HG02884 (cell line): ENCODE measurements around the gene NOP53.
"Not testable (repeated sequence)": the region's sequence is repeated elsewhere in the genome, so short reads cannot be mapped to it uniquely, and the experiment has no call there.

Source experiments
- ATAC-seq: cut with Tn5 transposase; IDR thresholded peaks from one replicate; pipeline ENCODE4 v1.9.1; 2021; ENCODE audit warnings: mild to moderate bottlenecking, moderate library complexity; ENCODE audit not compliant: unreplicated experiment

Gene NOP53

DNA sequence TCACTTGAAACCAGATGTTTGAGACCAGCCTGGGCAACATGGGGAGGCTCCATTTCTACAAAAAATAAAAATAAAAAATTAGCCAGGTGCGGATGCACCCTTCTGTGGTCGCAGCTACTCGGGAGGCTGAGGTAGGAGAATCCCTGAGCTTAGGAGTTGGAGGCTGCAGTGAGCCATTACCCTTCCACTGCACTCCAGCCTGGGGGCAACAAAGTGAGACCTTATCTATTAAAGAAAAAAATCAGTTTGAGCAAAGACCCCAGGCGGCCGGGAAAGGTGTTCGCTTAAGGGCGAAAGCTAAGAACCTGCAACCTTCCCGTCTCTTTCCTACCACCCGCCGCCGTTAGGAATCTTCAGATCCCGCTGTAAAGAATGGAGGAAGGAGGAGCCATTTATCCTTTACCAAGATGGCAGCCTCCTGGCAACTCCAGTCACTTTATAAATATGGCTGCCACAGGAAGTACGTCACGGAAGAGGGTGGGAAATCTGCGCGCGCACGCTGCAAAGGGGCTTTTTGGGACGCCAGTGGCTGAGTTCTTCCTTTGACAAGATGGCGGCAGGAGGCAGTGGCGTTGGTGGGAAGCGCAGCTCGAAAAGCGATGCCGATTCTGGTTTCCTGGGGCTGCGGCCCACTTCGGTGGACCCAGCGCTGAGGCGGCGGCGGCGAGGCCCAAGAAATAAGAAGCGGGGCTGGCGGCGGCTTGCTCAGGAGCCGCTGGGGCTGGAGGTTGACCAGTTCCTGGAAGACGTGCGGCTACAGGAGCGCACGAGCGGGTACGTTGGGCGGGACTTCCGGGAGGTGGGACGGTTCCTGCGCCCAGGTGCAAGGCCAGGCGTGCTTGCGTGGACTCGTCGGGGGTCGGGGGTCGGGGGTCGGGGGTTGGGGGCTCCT lies at the start of gene NOP53:
Gene NOP53 (plus strand): TSS at position 537 of the 892 bp plus-strand sequence. CDS start 14 bp downstream, at position 551.
- ATAC-seq, result no peak

- ATAC-seq, result no peak
Measured at GRCh38 chr19:47696635-47697034, 48.7 kb upstream of the NOP53 start.

DNA sequence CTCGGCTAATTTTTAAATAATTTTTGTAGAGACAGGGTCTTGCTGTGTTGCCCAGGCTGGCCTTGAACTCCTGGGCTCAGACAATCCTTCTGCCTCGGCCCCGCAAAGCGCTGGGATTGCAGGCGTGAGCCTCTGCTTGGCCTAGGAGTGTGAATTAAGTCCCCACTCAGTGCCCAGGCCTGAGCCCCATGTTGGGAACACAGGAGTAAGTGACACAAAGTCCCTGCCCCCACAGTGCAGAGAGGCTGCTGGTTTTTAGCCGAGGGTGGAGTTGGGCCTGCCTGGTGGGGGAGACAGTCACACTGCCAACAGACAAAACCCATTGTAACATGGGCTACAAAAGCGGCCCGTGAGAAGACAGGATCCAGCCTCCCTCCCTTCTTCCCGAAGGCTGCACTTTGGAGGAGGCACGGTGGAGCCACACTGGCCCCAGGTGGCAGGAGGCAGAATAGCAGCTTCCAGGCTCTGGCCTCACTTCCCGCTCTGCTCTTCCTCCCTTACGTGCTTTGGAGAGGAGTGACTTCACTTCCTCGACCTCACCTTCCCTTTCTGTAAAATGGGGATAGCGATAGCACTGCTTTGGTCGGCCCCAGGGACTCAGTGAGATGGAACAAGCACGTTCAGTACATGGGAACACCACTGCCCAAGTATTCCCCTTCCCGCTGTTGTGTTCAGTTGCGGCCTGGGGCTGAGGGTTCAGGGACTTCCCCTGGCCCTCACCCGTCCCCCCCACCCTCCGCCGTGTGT lies 47.3 kb upstream of the NOP53 start:
- ATAC-seq, result no peak

DNA sequence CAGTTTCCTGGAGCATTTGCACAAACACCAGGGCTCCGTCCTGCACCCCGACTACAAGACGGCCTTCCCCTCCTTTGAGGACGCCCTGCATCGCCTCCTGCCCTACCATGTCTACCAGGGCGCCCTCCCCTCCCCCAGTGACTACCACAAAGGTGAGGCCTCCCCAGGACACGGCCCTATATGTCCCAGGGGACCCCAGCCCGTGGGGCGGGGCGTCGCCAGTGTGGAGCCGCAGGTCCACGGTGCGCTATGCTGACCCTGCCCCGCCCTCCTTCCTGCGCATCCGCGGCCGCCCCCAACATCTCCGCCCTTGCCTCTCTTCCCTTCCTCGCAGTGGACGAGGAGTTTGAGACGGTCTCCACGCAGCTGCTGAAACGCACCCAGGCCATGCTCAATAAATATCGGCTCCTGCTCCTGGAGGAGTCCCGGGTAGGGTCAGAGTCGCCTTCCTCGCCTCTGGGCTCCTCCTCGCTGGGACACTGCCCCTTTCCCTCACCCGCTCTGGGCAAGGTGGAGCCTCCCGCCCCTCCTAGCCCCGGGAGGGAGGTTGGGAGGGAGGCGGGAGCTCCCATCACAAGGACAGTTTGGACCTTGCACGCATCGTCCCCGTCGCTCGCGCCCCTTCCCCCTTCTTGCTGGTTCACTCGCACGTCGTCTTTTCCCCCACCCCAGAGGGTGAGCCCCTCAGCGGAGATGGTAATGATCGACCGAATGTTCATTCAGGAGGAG lies 46.6 kb upstream of the NOP53 start:
- ATAC-seq, result no peak

GRCh38 chr19:47699360-47699917 lies 45.9 kb upstream of the NOP53 start:
- no peak for ATAC-seq

- no peak for ATAC-seq
Measured at GRCh38 chr19:47700934-47701716, 44.2 kb upstream of the NOP53 start.

DNA sequence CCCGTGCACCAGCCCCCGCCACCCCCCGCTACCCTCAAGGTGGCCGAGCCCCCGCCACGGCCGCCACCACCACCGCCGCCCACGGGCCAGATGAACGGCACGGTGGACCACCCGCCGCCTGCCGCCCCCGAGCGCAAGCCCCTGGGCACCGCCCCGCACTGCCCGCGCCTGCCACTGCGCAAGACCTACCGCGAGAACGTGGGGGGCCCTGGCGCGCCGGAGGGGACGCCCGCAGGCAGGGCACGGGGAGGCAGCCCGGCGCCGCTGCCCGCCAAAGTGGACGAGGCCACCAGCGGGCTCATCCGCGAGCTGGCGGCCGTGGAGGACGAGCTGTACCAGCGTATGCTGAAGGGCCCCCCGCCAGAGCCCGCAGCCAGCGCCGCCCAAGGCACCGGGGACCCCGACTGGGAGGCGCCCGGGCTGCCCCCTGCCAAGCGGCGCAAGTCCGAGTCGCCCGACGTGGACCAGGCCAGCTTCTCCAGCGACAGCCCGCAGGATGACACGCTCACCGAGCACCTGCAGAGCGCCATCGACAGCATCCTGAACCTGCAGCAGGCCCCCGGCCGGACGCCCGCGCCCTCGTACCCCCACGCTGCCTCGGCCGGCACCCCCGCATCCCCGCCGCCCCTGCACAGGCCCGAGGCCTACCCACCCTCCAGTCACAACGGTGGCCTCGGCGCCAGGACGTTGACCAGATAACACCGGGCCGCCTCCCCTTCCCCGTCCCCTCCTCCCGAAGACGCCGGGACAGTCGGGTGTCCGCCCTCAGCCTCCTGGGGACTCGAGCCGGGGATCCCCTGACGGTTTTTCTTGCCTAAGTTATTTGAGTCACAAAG lies 43.4 kb upstream of the NOP53 start:
- ATAC-seq, result no peak

DNA sequence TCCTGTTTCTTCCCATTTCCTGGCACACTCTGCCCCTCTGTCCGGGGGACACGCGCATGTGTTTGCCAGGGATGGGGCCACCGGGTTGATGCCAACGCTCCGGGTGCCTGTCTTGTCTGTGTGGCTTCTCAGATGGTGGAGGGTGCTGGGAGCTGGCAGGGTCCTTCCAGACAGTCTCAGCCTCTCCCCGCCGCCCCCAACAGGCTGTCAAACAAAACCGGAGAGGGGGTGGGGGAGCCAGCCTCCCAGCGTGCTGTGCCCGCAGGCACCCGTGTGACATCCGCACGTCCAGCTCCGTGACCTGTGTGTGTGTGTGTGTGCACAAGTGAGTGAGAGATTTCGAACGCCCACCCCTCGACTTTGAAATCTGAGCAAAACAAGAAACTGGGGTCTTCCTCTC lies 42.7 kb upstream of the NOP53 start:
- ATAC-seq, result no peak

GRCh38 chr19:47703301-47703700 lies 42.0 kb upstream of the NOP53 start:
- no peak for ATAC-seq

DNA sequence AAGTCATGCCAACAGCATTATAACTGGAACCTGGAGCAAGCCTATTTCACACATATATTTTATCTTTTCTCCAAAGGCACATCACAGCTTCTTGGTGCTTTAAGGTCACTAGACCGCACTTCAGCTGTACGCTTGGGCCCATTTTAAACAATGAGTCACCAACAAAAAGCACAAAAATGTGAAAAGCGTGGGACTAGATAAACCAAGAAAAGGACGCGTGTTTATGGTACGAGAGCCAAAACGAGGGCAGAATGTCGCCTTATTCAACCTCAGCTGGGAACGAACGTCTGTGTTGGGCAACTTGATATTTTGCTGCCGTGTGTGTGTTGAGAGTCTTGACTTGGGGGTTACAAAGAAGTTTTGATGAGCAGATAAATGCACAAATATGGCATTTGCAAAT lies 41.3 kb upstream of the NOP53 start:
- no peak for ATAC-seq

GRCh38 chr19:47704656-47705055 lies 40.7 kb upstream of the NOP53 start:
- no peak for ATAC-seq

- no peak for ATAC-seq
Measured at GRCh38 chr19:47707135-47707925, 38.0 kb upstream of the NOP53 start.

- no peak for ATAC-seq
Measured at GRCh38 chr19:47711652-47712242, 33.6 kb upstream of the NOP53 start.

GRCh38 chr19:47713046-47714021 lies 32.0 kb upstream of the NOP53 start, which contains the start of gene EHD2:
Gene EHD2, plus strand, starts transcription at chr19:47713422. Its CDS starts 3,191 bp downstream, at chr19:47716613.
- ATAC-seq, result no peak

GRCh38 chr19:47714339-47714738 lies 31.0 kb upstream of the NOP53 start:
- no peak for ATAC-seq

GRCh38 chr19:47714855-47715254 lies 30.5 kb upstream of the NOP53 start:
- not testable (repeated sequence) for ATAC-seq
